ENCODE measurements around the gene SMARCA2. TPM values are rescaled to one million over a fixed set of nuclear protein-coding genes. Genes with fewer than 3 reads are reported as not detected.

The SMARCA2 gene
- total RNA-seq, 2 donors from 2014 or later, result 77.4 to 115 TPM

- DNase-seq, result no peak
- ATAC-seq, result no peak
- intact Hi-C loops (cut with DNase I), result no loop called here
These were observed 57.7 kb downstream of the SMARCA2 start for GRCh38 chr9:2072752-2073405.

- ATAC-seq (no peak), DNase-seq (no peak)
- intact Hi-C loops (cut with DNase I), result no loop called here
These were observed 67.6 kb downstream of the SMARCA2 start for GRCh38 chr9:2082772-2083171.

GRCh38 chr9:2083479-2083878 is 68.3 kb downstream of the SMARCA2 start:
- no peak for ATAC-seq
- intact Hi-C loops (cut with DNase I), result no loop called here
- no peak for DNase-seq

- no peak for DNase-seq
- intact Hi-C loops (cut with DNase I), result no loop called here
- peak; percentile 67 to 77 for ATAC-seq
These were observed 70.6 kb downstream of the SMARCA2 start for GRCh38 chr9:2085716-2086115.

- ATAC-seq, result no peak
- intact Hi-C loops (cut with DNase I), result no loop called here
- no peak for DNase-seq
These were observed 71.0 kb downstream of the SMARCA2 start for GRCh38 chr9:2086116-2086515.

- DNase-seq (no peak), ATAC-seq (no peak)
- intact Hi-C loops (cut with DNase I), result no loop called here
These were observed 71.8 kb downstream of the SMARCA2 start for GRCh38 chr9:2086971-2087370.

- DNase-seq (no peak), ATAC-seq (peak in 1 of 2 donors; percentile 43)
- intact Hi-C loops (cut with DNase I), result no loop called here
These were observed 72.6 kb downstream of the SMARCA2 start for GRCh38 chr9:2087500-2088313.

- intact Hi-C loops (cut with DNase I), result no loop called here
- ATAC-seq (peak; percentile 34 to 97), DNase-seq (no peak)
These were observed 78.9 kb downstream of the SMARCA2 start for GRCh38 chr9:2093920-2094597.

- no peak for DNase-seq
- ATAC-seq, result no peak
- intact Hi-C loops (cut with DNase I), result no loop called here
These were observed 81.3 kb downstream of the SMARCA2 start for GRCh38 chr9:2096376-2096970.

- intact Hi-C loops (cut with DNase I), result no loop called here
- DNase-seq, result no peak
- ATAC-seq, result no peak
These were observed 91.5 kb downstream of the SMARCA2 start for GRCh38 chr9:2106666-2107065.

- no peak for DNase-seq
- ATAC-seq, result no peak
- intact Hi-C loops (cut with DNase I), result no loop called here
These were observed 92.8 kb downstream of the SMARCA2 start for GRCh38 chr9:2107906-2108451.

GRCh38 chr9:2109069-2109650 is 94.0 kb downstream of the SMARCA2 start:
- no peak for DNase-seq
- intact Hi-C loops (cut with DNase I), result no loop called here

GRCh38 chr9:2110036-2110435 is 94.9 kb downstream of the SMARCA2 start:
- no peak for DNase-seq
- ATAC-seq, result no peak
- intact Hi-C loops (cut with DNase I), result no loop called here

More at GRCh38 chr9:2109069-2109650, 94.0 kb downstream of the SMARCA2 start:
- no peak for ATAC-seq

GRCh38 chr9:2116073-2116472 is 100.9 kb downstream of the SMARCA2 start:
- DNase-seq, result no peak
- intact Hi-C loops (cut with DNase I), result no loop called here
- ATAC-seq, result no peak

GRCh38 chr9:2117527-2117926 is 102.4 kb downstream of the SMARCA2 start:
- DNase-seq (no peak), ATAC-seq (no peak)
- intact Hi-C loops (cut with DNase I), result no loop called here

- intact Hi-C loops (cut with DNase I), result no loop called here
- ATAC-seq, result peak; percentile 58 to 68
- no peak for DNase-seq
These were observed 104.4 kb downstream of the SMARCA2 start for GRCh38 chr9:2119566-2119965.

- ATAC-seq (no peak), DNase-seq (no peak)
- intact Hi-C loops (cut with DNase I), result no loop called here
These were observed 106.0 kb downstream of the SMARCA2 start for GRCh38 chr9:2120926-2121689.

GRCh38 chr9:2122299-2122698 is 107.2 kb downstream of the SMARCA2 start:
- ATAC-seq (no peak), DNase-seq (no peak)
- intact Hi-C loops (cut with DNase I), result no loop called here
